GM12878 (cell line): ENCODE measurements around the gene PDGFB. TPM values are rescaled to one million over a fixed set of nuclear protein-coding genes. Genes with fewer than 3 reads are reported as not detected.

Source experiments
- ATAC-seq: fragments of 200-7000 bp; cut with Tn5 transposase; 3 replicates; pipeline ENCODE4 v1.9.1; 2020; ENCODE audit warnings: mild to moderate bottlenecking, moderate library complexity
- BruUV-seq: library from RNA; stranded (reverse); fragments of 400-500 nt; replicated peaks from 2 replicates; lab custom pipeline; 2021; lab: Mats Ljungman, UMichigan
- CTCF ChIA-PET: fragments of 300-600 bp; sonication (Branson Sonifier 250); formaldehyde crosslinking; extraction: SDS; loops from one replicate; lab custom pipeline; 2021; ENCODE audit warnings: inconsistent platforms; lab: Yijun Ruan, JAX
- POLR2A ChIA-PET: fragments of 350-600 bp; formaldehyde crosslinking; extraction: SDS; loops from one replicate; lab custom pipeline; 2021; ENCODE audit warnings: inconsistent platforms; lab: Charles Lee
- RAD21 ChIA-PET: fragments of 300-600 bp; sonication (Branson Sonifier 250); formaldehyde crosslinking; loops from one replicate; lab custom pipeline; 2023; ENCODE audit warnings: antibody characterized with exemption; ENCODE audit not compliant: unreplicated experiment; lab: Charles Lee
- SMC1A ChIA-PET: fragments of 300-600 bp; sonication (Branson Sonifier 250); formaldehyde crosslinking; loops from one replicate; lab custom pipeline; 2023; ENCODE audit not compliant: unreplicated experiment, uncharacterized antibody; lab: Charles Lee
- DNase-seq: peaks from one replicate; pipeline ENCODE4 v3.0.0-alpha.2; 2011; ENCODE audit warnings: low read depth, low spot score
- FAIRE-seq: peaks from 3 replicates; lab custom pipeline; 2011; peaks lifted over from hg19 to GRCh38; lab: Jason Lieb, UNC
- H2AFZ ChIP-seq: 2 replicates; pipeline ENCODE4 v1.6.0; 2011; ENCODE audit warnings: low read depth, low read length, control low read depth; ENCODE audit not compliant: control insufficient read depth
- H3K27ac ChIP-seq: 2 replicates; pipeline ENCODE4 v1.5.1; 2011; ENCODE audit warnings: control low read depth; ENCODE audit not compliant: control insufficient read depth, insufficient read depth
- H3K27me3 ChIP-seq, 2 experiments: replicated peaks in 1 of 2; 2 replicates each; pipeline versions ENCODE4 v1.6.0 to v1.6.1; 2011; ENCODE audit warnings: low read length in 1 of 2; ENCODE audit not compliant: control insufficient read depth in 2 of 2, insufficient read depth in 2 of 2
- H3K36me3 ChIP-seq, 2 experiments: 2 replicates each; pipeline ENCODE4 v1.5.1; 2011; ENCODE audit warnings: low read length in 1 of 2; ENCODE audit not compliant: control insufficient read depth in 2 of 2, insufficient read depth in 2 of 2
- H3K4me1 ChIP-seq: 2 replicates; pipeline ENCODE4 v1.6.1; 2011; ENCODE audit warnings: mild to moderate bottlenecking, low read length, moderate library complexity, mixed read lengths; ENCODE audit not compliant: control insufficient read depth, insufficient read depth
- H3K4me2 ChIP-seq: 2 replicates; pipeline ENCODE4 v1.6.0; 2011; ENCODE audit warnings: control low read depth; ENCODE audit not compliant: control insufficient read depth, insufficient read depth
- H3K4me3 ChIP-seq: fragments of 200-600 bp; sonication (generic); 2 replicates; pipeline ENCODE4 v1.5.1; 2016
- H3K79me2 ChIP-seq: 2 replicates; pipeline ENCODE4 v1.6.0; 2011; ENCODE audit warnings: low read length; ENCODE audit not compliant: control insufficient read depth, insufficient read depth
- H3K9ac ChIP-seq: 2 replicates; pipeline ENCODE4 v1.8.0; 2011; ENCODE audit warnings: low read length, control low read depth, mixed read lengths; ENCODE audit not compliant: control insufficient read depth, insufficient read depth
- H3K9me3 ChIP-seq: replicated peaks from 3 replicates; pipeline ENCODE4 v1.5.1; 2011; ENCODE audit warnings: mild to moderate bottlenecking, low read length; ENCODE audit not compliant: control insufficient read depth, insufficient read depth
- H4K20me1 ChIP-seq: 2 replicates; pipeline ENCODE4 v1.6.0; 2011; ENCODE audit not compliant: control insufficient read depth, insufficient read depth
- CBX5 ChIP-seq: sonication (generic); IDR thresholded peaks from 2 replicates; pipeline ENCODE4 v1.6.1; 2016; ENCODE audit warnings: low read depth, moderate library complexity, mild to moderate bottlenecking, inconsistent platforms
- EZH2 ChIP-seq: IDR thresholded peaks from 2 replicates; pipeline ENCODE4 v1.6.1; 2012; ENCODE audit warnings: low read depth, mild to moderate bottlenecking, control low read depth, inconsistent platforms, low read length, borderline replicate concordance; ENCODE audit not compliant: control insufficient read depth
- JUNB ChIP-seq: IDR thresholded peaks from 2 replicates; pipeline ENCODE4 v1.6.1; 2016; ENCODE audit warnings: antibody characterized with exemption, mild to moderate bottlenecking
- KDM1A ChIP-seq: fragments of 200-600 bp; sonication (generic); IDR thresholded peaks from 2 replicates; pipeline ENCODE4 v1.6.1; 2016; ENCODE audit warnings: borderline replicate concordance
- NBN ChIP-seq: fragments of 450-650 bp; IDR thresholded peaks from 2 replicates; pipeline ENCODE4 v1.6.1; 2016
- NRF1 ChIP-seq: conservative IDR thresholded peaks from 2 replicates; pipeline ENCODE4 v1.6.1; 2011; ENCODE audit warnings: mild to moderate bottlenecking, low read depth, low read length, improper control_type of control experiment
- POU2F2 ChIP-seq: IDR thresholded peaks from 3 replicates; pipeline ENCODE4 v1.6.1; 2011; ENCODE audit warnings: low read depth, mild to moderate bottlenecking, low read length, borderline replicate concordance
- SUZ12 ChIP-seq: fragments of 200-600 bp; sonication (generic); IDR thresholded peaks from one replicate; pipeline ENCODE4 v1.6.1; 2018; ENCODE audit warnings: antibody characterized with exemption, mild to moderate bottlenecking; ENCODE audit not compliant: unreplicated experiment
- ZSCAN29 ChIP-seq: fragments of 450-650 bp; IDR thresholded peaks from 2 replicates; pipeline ENCODE4 v1.6.1; 2017; ENCODE audit warnings: mild to moderate bottlenecking, moderate library complexity
- WGBS: methylation state at CpG from one replicate; pipeline ENCODE4 v1.1.6; 2016; ENCODE audit warnings: low lambda C conversion rate; ENCODE audit not compliant: insufficient replicate concordance, insufficient coverage; ENCODE audit errors: missing lambda C conversion rate; 5-methylcytosine and 5-hydroxymethylcytosine counted together
- in situ Hi-C: fragments of 300-500 bp; cut with MboI; formaldehyde crosslinking; loops from 9 replicates; pipeline ENCODE4 v1.14.3; 2018; ENCODE audit warnings: mixed read lengths
- intact Hi-C: fragments of 100-400 bp; cut with micrococcal nuclease; formaldehyde crosslinking; loops from one replicate; pipeline ENCODE4 v1.14.2; 2022; ENCODE audit not compliant: unreplicated experiment
- polyA plus RNA-seq, 11 experiments: library from polyadenylated mRNA; depleted of rRNA in 4 of 11; unstranded in 6 of 11; stranded (reverse) in 5 of 11; fragments of >200 nt; fragmentation: Nextera tagmentation in 4 of 11; fragmentation: Illumina TruSeq in 1 of 11; extraction: Ambion mirVana in 4 of 11; extraction: Trizol in 1 of 11; gene quantifications; 1 replicate in 1 of 11; 2 replicates in 10 of 11; pipeline versions ENCODE4 v1.2.1 to v1.2.3, GENCODE V29; 2011 to 2016; ENCODE audit warnings: inconsistent platforms in 2 of 11, missing spikeins in 2 of 11, low read depth in 1 of 11
- total RNA-seq, 4 experiments: library from RNA; depleted of rRNA in 3 of 4; stranded (reverse); fragments of >200 nt in 3 of 4; fragmentation: Illumina TruSeq in 1 of 4; extraction: Trizol in 1 of 4; gene quantifications; 2 replicates each; pipeline versions ENCODE4 v1.2.1 to v1.2.3, GENCODE V29; 2013 to 2021
- TF ChIP-seq, protein P1 (sequence below): IDR thresholded peaks from 2 replicates; pipeline ENCODE4 v1.6.1; 2011; ENCODE audit warnings: borderline replicate concordance, low read depth, mild to moderate bottlenecking, moderate library complexity, low read length; ENCODE audit not compliant: insufficient read depth, poor library complexity, severe bottlenecking
- TF ChIP-seq, protein P2 (sequence below): fragments of 450-650 bp; IDR thresholded peaks from 2 replicates; pipeline ENCODE4 v1.6.1; 2018; ENCODE audit warnings: borderline replicate concordance, mild to moderate bottlenecking; ENCODE audit not compliant: partially characterized antibody
- TF ChIP-seq, protein P3 (sequence below): fragments of 450-650 bp; formaldehyde crosslinking; IDR thresholded peaks from 2 replicates; pipeline ENCODE4 v1.4.0; 2022; ENCODE audit warnings: mild to moderate bottlenecking, moderate library complexity
- TF ChIP-seq, protein P4 (sequence below): IDR thresholded peaks from 2 replicates; pipeline ENCODE4 v1.6.1; 2012; ENCODE audit warnings: low read depth, low read length, improper control_type of control experiment
- TF ChIP-seq, protein P5 (sequence below): IDR thresholded peaks from 2 replicates; pipeline ENCODE4 v1.6.1; 2012; ENCODE audit warnings: low read depth, low read length, improper control_type of control experiment

PDGFB gene
- total and polyA plus RNA-seq, 10 of the 15 experiments (the other 5 are each of a cell fraction or from before 2014, with no cell fraction given) = 0.13 to 1.1 (median 0.56) TPM; not detected in 1

DNA sequence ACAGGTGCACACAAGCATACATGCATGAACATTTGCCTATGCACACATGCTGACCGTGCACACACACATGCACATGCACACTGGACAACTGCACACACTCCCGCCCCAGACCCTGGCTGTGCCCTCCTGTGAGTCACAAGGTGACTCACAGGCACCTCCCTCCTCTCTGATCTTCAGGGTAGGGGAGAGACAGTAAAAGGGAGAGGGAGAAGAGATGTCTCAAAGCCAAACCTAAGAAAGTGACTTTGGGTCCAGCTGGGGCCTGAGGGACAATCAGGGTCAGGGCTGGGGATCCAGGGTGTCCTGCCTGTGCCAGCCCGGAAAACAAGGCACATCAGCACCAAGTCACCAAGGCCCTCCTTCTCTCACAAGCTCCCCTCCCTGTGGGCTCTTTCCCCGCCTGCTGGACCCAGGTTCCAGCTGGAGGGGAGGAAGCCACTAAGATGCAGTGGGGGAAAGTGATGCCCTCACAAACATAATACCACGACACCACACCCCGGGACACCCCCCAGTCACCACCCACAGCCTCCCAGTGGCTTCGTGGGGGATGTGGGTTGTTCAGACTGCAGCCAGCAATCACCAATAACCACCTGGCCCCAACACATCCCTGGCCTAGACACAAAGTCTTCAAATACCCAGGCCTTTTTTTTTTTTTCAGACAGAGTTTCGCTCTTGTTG lies 39.3 kb downstream of the PDGFB start:
- intact Hi-C loops = no loop called here
- H3K27me3 ChIP-seq = no peaks in the 10 kb centered on the region; a peak in 2 of 4 replicates
- FAIRE-seq = no peak
- H3K4me3 ChIP-seq = no peak overlapping the region
- no peak overlapping the region for H3K9ac ChIP-seq
- ChIA-PET RAD21 (interaction anchor here (0.6 to 1.1 kb wide), 3 partner anchors 34 to 156 kb away, joined by 3 to 5 read pairs (median 3); no protein-coding TSS in a partner anchor), CTCF (interaction anchor here (0.8 to 1.4 kb wide), 3 partner anchors 10 to 110 kb away, joined by 3 to 5 read pairs (median 3); no protein-coding TSS in a partner anchor), SMC1A (interaction anchor here (0.6 kb wide), 1 partner anchor 1229 kb away, joined by 3 read pairs; no protein-coding TSS in a partner anchor), POLR2A (interaction anchor here (0.6 to 0.7 kb wide), 7 partner anchors 57 to 1083 kb away, joined by 3 to 7 read pairs (median 4); no protein-coding TSS in a partner anchor)
- no peaks in the 10 kb centered on the region for H3K36me3 ChIP-seq
- H3K4me1 ChIP-seq = peaks cover 7% of the 10 kb centered on the region
- in situ Hi-C loops = no loop called here
- WGBS = 11% methylated on average over 8 of the region's 8 CpGs
- no peak overlapping the region for H3K27ac ChIP-seq
- peak overlapping the region; percentile 44 for H2AFZ ChIP-seq
- peak overlapping the region; percentile 25; the same call in 1 of the 2 replicates for H3K4me2 ChIP-seq
- H3K79me2 ChIP-seq = no peaks in the 10 kb centered on the region
- peak; percentile 92 for ATAC-seq
- H4K20me1 ChIP-seq = no peaks in the 10 kb centered on the region
- DNase-seq = no peak
- no peaks in the 10 kb centered on the region for H3K9me3 ChIP-seq
- BruUV-seq = no TSS peak
- no peak for TF ChIP-seq EZH2
- no peak for TF ChIP-seq KDM1A
- TF ChIP-seq NBN = no peak
- TF ChIP-seq POU2F2 = no peak
- TF ChIP-seq NRF1 = no peak
- TF ChIP-seq, protein P1, sequence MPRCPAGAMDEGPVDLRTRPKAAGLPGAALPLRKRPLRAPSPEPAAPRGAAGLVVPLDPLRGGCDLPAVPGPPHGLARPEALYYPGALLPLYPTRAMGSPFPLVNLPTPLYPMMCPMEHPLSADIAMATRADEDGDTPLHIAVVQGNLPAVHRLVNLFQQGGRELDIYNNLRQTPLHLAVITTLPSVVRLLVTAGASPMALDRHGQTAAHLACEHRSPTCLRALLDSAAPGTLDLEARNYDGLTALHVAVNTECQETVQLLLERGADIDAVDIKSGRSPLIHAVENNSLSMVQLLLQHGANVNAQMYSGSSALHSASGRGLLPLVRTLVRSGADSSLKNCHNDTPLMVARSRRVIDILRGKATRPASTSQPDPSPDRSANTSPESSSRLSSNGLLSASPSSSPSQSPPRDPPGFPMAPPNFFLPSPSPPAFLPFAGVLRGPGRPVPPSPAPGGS = peak; percentile 52
- TF ChIP-seq JUNB = peak; percentile 52
- TF ChIP-seq, protein P2, sequence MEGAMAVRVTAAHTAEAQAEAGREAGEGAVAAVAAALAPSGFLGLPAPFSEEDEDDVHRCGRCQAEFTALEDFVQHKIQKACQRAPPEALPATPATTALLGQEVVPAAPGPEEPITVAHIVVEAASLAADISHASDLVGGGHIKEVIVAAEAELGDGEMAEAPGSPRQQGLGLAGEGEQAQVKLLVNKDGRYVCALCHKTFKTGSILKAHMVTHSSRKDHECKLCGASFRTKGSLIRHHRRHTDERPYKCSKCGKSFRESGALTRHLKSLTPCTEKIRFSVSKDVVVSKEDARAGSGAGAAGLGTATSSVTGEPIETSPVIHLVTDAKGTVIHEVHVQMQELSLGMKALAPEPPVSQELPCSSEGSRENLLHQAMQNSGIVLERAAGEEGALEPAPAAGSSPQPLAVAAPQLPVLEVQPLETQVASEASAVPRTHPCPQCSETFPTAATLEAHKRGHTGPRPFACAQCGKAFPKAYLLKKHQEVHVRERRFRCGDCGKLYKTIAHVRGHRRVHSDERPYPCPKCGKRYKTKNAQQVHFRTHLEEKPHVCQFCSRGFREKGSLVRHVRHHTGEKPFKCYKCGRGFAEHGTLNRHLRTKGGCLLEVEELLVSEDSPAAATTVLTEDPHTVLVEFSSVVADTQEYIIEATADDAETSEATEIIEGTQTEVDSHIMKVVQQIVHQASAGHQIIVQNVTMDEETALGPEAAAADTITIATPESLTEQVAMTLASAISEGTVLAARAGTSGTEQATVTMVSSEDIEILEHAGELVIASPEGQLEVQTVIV = no peak
- TF ChIP-seq, protein P3, sequence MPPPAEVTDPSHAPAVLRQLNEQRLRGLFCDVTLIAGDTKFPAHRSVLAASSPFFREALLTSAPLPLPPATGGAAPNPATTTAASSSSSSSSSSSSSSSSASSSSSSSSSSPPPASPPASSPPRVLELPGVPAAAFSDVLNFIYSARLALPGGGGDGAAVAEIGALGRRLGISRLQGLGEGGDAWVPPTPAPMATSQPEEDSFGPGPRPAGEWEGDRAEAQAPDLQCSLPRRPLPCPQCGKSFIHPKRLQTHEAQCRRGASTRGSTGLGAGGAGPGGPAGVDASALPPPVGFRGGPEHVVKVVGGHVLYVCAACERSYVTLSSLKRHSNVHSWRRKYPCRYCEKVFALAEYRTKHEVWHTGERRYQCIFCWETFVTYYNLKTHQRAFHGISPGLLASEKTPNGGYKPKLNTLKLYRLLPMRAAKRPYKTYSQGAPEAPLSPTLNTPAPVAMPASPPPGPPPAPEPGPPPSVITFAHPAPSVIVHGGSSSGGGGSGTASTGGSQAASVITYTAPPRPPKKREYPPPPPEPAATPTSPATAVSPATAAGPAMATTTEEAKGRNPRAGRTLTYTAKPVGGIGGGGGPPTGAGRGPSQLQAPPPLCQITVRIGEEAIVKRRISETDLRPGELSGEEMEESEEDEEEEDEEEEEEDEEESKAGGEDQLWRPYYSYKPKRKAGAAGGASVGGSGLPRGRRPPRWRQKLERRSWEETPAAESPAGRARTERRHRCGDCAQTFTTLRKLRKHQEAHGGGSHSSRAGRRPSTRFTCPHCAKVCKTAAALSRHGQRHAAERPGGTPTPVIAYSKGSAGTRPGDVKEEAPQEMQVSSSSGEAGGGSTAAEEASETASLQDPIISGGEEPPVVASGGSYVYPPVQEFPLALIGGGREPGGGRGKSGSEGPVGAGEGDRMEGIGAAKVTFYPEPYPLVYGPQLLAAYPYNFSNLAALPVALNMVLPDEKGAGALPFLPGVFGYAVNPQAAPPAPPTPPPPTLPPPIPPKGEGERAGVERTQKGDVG = no peak
- TF ChIP-seq ZSCAN29 = no peak
- TF ChIP-seq, protein P4, sequence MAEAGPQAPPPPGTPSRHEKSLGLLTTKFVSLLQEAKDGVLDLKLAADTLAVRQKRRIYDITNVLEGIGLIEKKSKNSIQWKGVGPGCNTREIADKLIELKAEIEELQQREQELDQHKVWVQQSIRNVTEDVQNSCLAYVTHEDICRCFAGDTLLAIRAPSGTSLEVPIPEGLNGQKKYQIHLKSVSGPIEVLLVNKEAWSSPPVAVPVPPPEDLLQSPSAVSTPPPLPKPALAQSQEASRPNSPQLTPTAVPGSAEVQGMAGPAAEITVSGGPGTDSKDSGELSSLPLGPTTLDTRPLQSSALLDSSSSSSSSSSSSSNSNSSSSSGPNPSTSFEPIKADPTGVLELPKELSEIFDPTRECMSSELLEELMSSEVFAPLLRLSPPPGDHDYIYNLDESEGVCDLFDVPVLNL = no peak
- no peak for TF ChIP-seq SUZ12
- TF ChIP-seq, protein P5, sequence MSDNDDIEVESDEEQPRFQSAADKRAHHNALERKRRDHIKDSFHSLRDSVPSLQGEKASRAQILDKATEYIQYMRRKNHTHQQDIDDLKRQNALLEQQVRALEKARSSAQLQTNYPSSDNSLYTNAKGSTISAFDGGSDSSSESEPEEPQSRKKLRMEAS = no peak
- TF ChIP-seq CBX5 = no peak
